Adrenal gland (tissue), 5 donors: ENCODE results near the gene CBL.

Experiments
- CTCF ChIP-seq, 6 experiments: fragments of 450-650 bp in 4 of 6; fragments of 200-600 bp in 2 of 6; sonication (generic) in 1 of 6; IDR thresholded peaks; 1 replicate in 5 of 6; 2 replicates in 1 of 6; pipeline versions ENCODE4 v1.5.1 to v1.8.0; 2016 to 2021; ENCODE audit warnings: antibody characterized with exemption in 6 of 6, mild to moderate bottlenecking in 2 of 6, moderate library complexity in 1 of 6
- POLR2A ChIP-seq, 2 donors: fragments of 450-650 bp; IDR thresholded peaks; one replicate each; pipeline ENCODE4 v1.6.1; 2017; ENCODE audit warnings: antibody characterized with exemption in 2 of 2, mild to moderate bottlenecking in 2 of 2, moderate library complexity in 1 of 2
- donor health status: DM: no; HTN: no; CAD: no.

DNA sequence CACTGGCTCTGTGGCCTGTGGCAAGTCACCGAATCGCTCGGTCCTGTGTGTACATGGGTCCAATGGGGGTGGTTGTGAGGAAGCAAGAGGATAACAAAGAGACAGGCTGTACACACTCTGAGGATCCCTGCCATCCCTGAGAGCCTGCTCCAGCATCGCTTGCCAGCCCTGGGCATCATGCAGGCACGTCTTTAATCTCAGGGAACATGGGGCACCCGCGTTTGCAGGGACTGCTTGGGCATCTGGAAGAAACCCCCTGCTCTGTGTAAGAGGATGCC lies 135.8 kb downstream of the CBL start:
- TF ChIP-seq CTCF (IDR thresholded peaks at IDR 0.05) (no peak), POLR2A (IDR thresholded peaks at IDR 0.05) (no peak)
